H1 (cell line): ENCODE measurements around the gene ABHD1. TPM values are rescaled to one million over a fixed set of nuclear protein-coding genes. Genes with fewer than 3 reads are reported as not detected.

ENCODE experiments used
- EZH2 ChIP-seq: fragments of 200-600 bp; sonication (generic); IDR thresholded peaks from 2 replicates; pipeline ENCODE4 v1.7.1; 2012; ENCODE audit warnings: low read depth, mild to moderate bottlenecking, moderate library complexity, low read length, inconsistent platforms; ENCODE audit not compliant: severe bottlenecking
- polyA plus RNA-seq, 7 experiments: library from polyadenylated mRNA; depleted of rRNA in 3 of 7; stranded (reverse) in 5 of 7; unstranded in 2 of 7; fragments of >200 nt in 5 of 7; fragments of 200-250 nt in 2 of 7; gene quantifications; 1 replicate in 5 of 7; 2 replicates in 1 of 7; 4 replicates in 1 of 7; pipeline versions ENCODE4 v1.2.1 to v1.2.3, GENCODE V29; 2011 to 2013; ENCODE audit warnings: missing spikeins in 2 of 7, mixed read lengths in 2 of 7
- total RNA-seq: library from RNA; stranded (reverse); fragmentation: NEBNext Ultra II Directional; extraction: Animal tissue kit (Norgen Biotek cat#: 25700); gene quantifications from 2 replicates; pipeline ENCODE4 v1.2.1, GENCODE V29; 2021

The ABHD1 gene
- total and polyA plus RNA-seq, 2 of the 8 experiments (the other 6 are each of a cell fraction or from before 2014, with no cell fraction given) = 0.20 to 1.1 TPM

DNA sequence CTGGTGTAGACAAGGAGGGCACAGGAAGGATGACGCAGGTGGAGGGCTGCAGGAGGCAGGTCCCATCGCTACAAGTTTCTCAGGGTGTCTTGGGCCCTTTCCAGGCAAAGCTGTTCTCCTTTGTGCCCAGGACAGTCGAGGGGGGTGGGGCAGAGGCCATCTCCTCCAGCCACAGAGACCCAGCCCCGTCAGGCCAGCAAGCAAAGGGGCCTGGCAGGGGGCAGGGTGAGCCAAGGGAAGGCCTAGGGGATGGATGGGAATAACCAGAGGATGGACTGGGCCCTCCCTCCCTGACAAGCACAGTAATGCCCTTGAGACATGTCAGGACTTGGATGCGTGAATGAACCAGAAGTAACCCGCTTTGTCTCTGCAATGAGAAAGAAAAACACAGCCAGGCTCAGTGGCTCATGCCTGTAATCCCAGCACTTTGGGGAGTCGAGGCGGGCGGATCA lies 31.5 kb downstream of the ABHD1 start (continued):
- no peak for TF ChIP-seq EZH2
